Glomerular endothelial cell (primary cell): ENCODE data around the gene KCNE3. TPM values are rescaled to one million over a fixed set of nuclear protein-coding genes. Genes with fewer than 3 reads are reported as not detected.
"Not testable (repeated sequence)": the region's sequence is repeated elsewhere in the genome, so short reads cannot be mapped to it uniquely, and the experiment has no call there.

Experiments used
- DNase-seq: peaks from one replicate; pipeline ENCODE4 v3.0.0-alpha.2; 2011; ENCODE audit warnings: low read depth, low spot score; ENCODE audit errors: extremely low read depth
- total RNA-seq: library from RNA; depleted of rRNA; stranded (reverse); fragments of >200 nt; gene quantifications from 2 replicates; pipeline ENCODE4 v1.2.3, GENCODE V29; 2015

KCNE3 gene
- total RNA-seq, 1 donor from 2014 or later = 1.4 TPM

DNA sequence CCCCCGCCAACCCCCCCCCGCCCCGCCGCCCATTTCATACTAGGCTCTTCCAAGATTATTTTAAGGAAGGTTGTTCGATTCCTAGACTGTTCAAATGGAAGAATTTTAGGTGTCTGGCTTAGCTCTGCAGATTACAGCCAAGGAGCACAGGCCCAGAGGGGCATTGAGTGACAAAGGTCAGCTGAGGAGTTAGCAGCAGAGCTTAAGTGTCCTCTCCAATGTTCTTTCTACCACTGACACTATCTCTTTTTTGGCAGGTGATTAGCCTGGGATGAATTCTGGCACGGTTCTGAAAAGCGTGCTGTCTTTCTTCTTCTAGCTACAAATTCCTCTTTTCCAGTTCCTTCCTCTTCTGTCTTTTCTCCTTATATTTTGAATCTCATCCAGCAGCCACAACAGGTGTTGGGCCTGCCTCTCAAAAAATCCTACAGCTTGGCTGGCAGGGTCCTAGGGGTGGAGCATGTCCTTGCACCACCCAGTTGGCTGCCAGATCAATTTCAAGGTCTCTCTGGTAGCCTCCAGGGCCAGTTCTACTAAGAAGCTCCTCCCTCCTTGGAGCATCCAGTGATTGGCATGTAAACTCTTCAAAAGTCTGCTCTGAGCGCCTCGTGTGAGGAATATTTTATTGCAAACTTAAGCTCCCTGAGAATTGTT is 23.0 kb downstream of the KCNE3 start:
- DNase-seq = no peak

DNA sequence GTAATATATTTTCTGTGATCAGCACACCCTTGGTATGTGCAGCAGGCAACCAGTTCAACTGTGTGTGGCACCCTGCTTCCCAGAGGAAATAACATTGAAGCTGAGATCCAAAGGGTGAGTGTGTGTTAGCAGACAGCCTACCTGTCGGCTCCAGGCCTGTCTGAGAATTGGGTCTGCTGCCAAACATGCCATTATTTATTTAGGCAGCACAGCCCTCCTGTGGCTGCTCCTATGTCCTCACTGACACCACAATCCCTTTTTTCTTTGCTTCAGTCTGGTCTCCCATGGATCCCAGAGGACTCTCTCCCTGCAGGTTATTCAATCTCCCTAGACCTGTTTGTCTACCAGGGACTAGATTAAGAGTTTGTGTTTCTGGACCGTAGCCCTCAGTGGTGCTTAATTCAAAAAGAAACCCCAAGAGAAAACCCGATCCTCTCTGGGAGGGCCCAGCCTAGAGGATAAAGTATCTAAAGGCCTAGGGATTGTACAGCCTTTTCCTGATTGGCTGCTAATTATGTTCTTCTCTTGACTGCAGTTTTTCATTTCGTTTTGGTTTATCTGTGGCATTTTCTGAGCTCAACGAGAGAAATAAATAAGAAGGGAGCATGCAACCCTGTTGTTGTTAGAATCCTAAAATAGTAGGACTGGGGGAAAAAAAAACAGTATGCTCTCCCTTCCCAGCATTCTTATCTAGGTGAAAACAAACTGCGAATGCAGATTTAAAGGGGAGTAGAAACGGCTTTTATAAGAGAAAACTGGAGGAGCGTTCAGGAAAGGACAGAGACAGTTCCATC is 24.1 kb downstream of the KCNE3 start:
- no peak for DNase-seq

DNA sequence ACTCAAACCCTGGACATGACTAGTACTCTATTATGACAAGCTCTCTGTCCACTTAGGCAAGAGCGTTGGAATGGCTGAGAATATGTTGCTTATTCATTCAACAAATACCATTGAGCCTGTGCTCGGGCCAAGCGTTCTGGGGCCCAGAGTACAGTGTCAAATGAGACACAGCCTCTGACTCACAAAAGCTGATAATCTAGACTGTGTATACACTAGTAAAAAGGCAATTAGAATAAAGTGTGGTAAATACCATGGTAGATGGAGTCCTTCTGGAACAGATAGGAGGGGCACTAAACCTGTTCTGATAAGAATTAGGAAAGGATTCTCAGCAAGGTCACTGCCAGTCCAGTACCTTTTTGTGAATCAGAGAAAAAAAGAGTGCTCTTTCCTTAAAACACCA is 24.7 kb downstream of the KCNE3 start:
- DNase-seq = no peak

DNA sequence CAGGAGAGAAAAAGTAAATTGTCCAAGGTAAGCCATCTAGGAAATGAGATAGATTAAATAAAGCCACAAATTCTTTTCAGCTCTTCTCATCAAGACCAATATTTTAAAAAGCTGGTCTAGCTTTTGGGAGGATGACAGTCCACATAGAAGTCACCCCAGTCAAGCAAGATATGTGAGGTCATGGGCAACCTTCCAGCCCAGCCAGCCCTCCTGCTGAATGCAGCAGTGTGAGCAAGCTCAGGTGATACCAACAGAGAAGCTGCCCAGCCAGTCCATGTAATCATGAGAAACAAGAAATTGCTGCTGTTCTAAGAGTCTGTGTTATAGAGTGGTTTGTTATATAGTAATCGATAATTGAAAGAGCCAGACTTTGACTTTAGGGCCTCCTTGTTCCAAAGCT is 28.7 kb downstream of the KCNE3 start:
- no peak for DNase-seq

DNA sequence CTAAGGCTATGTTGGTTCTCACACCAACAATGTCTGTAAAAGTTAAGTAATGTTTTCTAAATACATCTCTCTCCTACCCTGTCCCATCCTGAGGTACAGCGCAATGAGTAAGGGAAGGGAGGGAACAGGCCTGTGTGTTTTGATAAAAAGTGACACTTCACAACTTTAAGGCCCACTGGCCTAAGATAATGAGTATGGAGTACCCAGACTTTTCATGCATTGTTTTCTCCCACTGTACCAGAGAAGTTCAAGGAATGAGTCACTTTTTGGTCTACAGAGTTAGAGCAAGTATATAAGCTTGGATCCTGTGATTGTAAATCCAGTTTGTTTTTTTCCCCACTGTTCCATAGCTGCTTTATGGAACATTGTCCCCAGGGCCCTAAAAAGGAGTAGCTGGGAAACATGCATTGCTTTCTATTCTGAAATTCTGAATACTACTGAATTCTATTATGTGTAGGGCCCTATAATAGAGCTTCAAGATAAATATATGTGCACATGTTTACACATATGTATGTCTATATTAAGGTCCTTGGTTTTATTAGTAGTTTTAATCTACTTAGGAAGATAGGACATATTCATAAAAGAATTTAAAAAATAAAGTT is 29.8 kb downstream of the KCNE3 start:
- DNase-seq = no peak

DNA sequence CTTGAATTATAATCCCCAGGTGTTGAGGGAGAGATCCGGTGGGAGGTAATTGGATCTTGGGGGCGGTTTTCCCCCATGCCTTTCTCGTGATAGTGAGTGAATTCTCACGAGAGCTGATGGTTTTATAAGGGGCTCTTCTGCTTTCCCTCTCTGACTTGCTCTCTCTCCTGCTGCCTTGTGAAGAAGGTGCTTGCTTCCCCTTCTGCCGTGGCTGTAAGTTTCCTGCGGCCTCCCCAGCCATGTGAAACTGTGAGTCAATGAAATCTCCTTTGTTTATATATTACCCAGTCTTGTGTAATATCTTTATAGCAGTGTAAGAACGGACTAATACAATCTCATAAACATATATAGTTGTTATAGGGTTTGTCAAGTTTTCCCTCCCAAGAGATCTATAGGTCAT is 32.8 kb downstream of the KCNE3 start:
- DNase-seq = no peak

DNA sequence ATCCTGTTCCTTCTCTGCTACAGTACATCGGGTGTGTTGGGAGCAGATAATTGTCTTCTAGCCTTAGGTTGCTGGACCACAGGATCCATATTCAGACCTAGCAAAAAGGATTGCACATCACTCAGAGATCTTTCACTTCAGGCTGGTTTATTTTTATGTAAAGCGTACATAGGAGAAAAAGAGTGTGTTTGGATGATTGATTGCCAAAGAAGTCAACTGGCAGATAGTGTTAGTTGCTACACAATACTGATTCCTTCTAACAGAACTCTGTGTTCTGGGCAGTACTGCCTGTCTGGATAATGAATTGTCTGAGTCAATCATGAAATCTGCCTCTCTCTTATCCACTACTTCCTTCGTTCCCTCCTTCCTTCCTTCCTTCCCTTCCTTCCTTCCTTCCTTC is 38.1 kb downstream of the KCNE3 start:
- no peak for DNase-seq

DNA sequence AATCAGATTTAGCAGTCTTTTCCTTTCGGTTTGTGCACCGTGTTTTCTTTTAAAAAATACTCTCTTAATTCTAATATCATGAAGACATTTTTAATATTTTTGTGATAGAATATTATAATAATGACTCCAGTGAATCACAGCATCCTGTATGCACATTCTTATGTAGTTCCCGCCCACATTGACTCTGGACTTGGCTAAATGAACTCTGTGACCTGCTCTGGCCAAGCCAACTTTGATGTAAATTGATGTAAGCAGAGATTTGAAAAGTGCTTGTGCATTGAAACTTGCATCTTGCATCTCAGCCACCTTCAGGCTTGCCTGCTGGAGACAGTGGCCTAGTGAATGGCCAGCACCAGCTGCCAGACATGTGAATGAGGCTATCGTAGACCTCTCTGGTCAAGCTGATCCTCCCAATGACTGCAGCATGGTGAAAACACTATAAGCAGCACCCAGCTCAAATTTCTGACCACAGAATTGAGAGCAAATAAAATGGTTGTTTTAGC is 39.9 kb downstream of the KCNE3 start:
- DNase-seq = peak; percentile 60

DNA sequence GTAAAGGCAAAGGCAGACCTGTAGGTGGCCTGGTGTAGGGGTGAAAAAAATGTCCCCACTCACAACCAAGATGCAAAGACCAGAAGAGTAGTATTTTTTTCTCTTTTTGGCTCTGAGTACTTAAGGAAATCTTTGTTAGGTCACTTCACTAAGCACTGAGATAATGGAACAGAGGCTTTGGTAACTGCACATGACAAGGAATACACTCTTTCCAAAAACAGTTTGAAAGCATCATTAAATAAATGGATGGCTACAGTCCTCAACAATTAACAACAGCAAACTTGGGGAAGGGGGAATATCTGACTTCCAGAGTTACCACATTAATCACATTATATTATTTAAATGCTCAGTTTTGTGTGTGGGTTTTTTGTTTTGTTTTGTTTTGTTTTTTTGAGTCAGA is 42.2 kb downstream of the KCNE3 start:
- DNase-seq = no peak

DNA sequence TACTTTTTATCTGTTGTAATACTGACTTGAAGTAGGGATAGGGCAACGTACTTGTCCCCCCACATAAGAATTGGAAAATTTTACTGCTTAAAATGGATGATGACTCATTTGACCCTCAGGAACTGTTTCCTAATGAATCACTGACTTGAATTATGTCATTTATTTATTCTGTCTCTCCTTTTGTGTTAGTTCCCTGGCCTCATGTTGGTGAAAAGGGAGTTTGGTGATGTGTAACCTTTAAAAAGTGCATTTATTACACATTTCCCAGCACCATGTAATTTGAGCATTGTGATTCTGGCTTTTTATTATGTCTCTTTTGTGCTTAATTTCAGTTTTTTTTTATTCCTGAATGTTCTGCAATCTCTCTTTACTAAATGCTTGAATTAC is 48.8 kb downstream of the KCNE3 start:
- no peak for DNase-seq

DNA sequence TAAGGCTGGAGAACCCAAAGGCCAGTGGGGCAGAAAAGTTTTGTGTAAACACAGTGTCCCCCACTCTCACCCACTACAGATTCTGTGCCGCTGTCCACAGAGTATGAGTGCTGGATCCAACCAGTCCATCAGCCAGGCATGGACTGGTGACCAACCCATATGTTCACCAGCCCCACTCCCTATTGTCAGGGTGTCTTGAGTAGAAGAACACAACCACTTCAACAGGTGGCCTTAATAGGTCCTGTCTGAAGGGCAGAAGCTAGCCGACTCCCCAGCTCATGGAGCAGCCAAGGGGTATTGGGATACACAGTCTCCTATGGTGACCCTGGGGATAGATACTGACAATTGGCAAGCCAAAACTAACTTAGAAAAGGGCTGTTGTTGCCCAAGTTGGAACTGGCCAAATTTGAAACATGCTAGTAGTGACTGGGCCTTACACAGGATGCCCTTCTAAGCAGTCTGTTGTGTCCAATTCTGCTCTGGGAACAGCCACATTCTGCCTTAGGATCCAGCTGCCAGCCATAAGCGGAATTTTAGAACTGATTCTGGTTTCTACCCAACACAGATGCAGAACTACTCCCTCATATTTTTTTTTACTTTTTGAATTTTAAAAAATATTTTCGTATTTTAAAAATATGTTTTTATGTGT is 49.4 kb downstream of the KCNE3 start:
- DNase-seq = no peak

DNA sequence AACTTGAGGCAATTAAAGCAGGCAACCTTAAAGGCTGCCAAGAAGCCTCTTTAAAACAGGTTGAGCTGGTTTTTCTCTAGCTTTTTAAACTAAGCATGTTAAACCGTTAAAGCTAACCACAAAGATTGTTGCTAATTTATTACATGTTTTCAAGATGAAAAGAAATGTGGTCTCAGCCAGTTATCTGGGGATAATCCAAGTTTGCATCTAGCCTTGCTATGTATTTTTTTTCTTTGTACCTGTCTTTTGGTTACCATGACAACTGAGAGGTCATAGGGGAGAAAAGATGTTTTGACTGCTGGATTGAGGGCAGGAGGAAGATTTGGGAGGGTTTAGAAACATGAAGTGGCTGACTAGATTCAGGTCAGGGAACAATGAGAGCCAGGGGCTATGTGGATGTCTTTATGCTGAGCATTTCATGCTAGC is 50.0 kb downstream of the KCNE3 start:
- DNase-seq = no peak

DNA sequence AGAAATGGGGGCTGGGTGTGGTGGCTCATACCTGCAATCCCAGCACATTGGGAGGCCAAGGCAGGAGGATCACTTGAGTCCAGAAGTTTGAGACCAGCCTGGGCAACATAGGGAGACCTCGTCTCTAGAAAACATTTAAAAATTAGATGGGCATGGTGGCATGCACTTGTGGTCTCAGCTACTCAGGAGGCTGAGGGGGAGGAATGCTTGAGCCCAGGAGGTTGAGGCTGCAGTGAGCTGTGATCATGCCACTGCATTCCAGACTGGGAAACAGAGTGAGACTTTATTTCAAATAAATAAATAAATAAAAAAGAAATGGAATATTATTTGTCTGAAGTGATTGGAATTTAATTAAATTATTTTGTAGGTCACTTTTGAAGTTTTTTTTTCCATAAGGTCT is 50.4 kb downstream of the KCNE3 start:
- not testable (repeated sequence) for DNase-seq

DNA sequence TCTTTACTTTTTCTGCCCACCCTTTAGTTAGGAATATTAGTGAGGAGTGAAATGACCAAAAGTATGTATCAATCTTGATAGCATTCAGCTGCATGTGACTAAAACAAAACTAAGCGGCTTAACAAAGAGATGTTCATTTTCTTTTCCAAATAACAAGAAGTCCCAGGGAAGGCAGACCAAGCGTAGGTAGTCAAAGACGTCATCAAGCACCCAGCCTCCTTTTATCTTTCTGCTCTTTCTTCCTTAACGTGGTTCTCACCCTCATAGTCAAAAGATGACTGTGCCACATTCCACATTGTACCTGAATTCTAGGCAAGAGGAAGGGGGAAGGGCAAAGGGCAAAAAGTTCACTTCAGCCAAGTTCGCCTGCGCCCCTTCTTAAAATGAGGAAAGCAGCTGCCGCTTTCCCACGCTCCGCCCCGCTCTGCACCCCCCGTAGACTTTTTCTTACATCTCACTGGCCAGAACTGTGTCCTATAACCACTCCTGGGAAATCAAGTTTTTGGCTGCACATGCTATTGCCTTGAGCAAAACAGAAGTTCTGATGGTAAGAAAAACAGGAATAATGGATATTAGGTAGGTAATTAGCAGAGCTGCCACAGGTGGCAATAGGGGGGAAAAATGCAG is 54.5 kb downstream of the KCNE3 start:
- DNase-seq = no peak

DNA sequence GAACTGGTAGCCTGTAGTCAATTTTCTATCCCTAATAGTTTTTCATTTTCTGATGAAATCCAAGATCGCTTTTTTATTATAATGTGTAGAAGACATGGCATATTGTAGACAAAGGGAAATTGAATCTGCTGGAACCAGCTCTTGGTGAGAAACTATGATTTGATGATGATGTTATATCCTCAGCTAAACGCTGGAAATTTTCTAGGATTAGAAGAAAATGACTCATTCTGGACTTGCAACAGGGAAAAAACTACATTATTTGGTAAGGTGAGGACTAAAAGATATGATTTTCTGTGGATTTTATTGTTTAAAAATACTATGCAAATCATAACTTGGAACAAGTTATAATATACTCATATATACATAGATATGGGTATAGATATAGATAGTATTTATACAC is 55.0 kb downstream of the KCNE3 start:
- no peak for DNase-seq

DNA sequence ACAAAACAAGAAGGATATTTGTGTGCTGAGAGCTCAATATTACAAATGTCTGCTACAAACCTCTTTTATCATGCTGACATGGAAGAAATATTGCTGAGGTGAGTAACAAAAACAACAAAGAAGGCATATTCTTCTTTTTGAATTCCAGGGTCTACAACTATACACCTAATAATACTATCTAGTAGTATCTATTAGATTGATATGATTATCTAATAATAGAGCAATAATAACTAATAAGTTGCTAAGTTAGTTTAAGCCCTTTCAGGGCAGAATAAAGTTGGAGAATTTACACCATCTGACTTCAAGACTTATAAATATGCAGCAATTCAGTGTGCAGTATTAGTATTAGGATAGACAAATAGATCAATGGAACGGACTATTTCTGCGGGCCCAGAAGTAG is 57.7 kb downstream of the KCNE3 start:
- no peak for DNase-seq

Other genes with a start within 250 kb of the KCNE3 start
- gene P4HA3, start 155.9 kb downstream of the KCNE3 start, total RNA-seq = 14.4 and 20.2 TPM in 2 replicates
- gene PGM2L1, start 69.1 kb downstream of the KCNE3 start, total RNA-seq = 9.8 and 11.4 TPM in 2 replicates
- gene LIPT2, start 26.2 kb upstream of the KCNE3 start, total RNA-seq = 2.8 and 3.6 TPM in 2 replicates
- 6.5 and 12.1 TPM in 2 replicates for gene POLD3, start 125.0 kb upstream of the KCNE3 start, total RNA-seq